Skeletal muscle satellite cell (primary cell): ENCODE data around the gene OR5M8.

Experiments used
- H3K27me3 ChIP-seq: 2 replicates; pipeline ENCODE4 v1.7.0; 2013; ENCODE audit warnings: low read length; ENCODE audit not compliant: control insufficient read depth, insufficient read depth
- H3K36me3 ChIP-seq: 2 replicates; pipeline ENCODE4 v1.7.0; 2013; ENCODE audit warnings: mild to moderate bottlenecking, control low read depth, low read length; ENCODE audit not compliant: insufficient read depth
- H3K4me1 ChIP-seq: 2 replicates; pipeline ENCODE4 v1.7.0; 2013; ENCODE audit warnings: low read length; ENCODE audit not compliant: control insufficient read depth, insufficient read depth
- H3K4me2 ChIP-seq: 2 replicates; pipeline ENCODE4 v1.7.0; 2013; ENCODE audit warnings: mild to moderate bottlenecking, low read length
- H3K4me3 ChIP-seq: 2 replicates; pipeline ENCODE4 v1.7.0; 2013; ENCODE audit warnings: low read length
- H3K9ac ChIP-seq: 2 replicates; pipeline ENCODE4 v1.7.0; 2013; ENCODE audit warnings: mild to moderate bottlenecking, low read depth, low read length, moderate library complexity
- H3K9me3 ChIP-seq: replicated peaks from 2 replicates; pipeline ENCODE4 v1.7.0; 2013; ENCODE audit warnings: mild to moderate bottlenecking, control low read depth, low read length

Gene OR5M8

DNA sequence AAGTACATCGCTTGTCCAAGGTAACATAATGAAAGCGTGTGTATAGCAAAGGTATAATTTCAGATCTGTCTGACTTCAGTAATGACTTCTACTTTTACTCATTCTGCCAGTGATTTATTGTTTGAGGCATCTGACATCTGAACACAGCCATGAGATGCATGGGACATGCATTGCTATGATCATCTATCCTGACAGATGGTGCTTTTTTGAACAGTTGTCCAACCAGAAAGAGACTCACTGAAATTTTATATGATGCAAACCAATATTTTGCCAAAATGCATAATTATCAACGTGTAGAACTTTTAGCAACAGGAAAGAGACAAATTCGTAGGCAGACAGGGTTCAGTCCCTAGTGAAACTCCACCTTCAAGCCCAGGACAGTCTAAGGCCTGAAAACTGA lies 37.6 kb downstream of the OR5M8 start:
- H3K9me3 ChIP-seq, result peaks cover 3% of the 10 kb centered on the region
- no peak overlapping the region for H3K4me3 ChIP-seq
- no peaks in the 10 kb centered on the region for H3K27me3 ChIP-seq
- no peaks in the 10 kb centered on the region for H3K36me3 ChIP-seq
- H3K4me2 ChIP-seq, result no peak overlapping the region
- no peak overlapping the region for H3K9ac ChIP-seq
- H3K4me1 ChIP-seq, result no peaks in the 10 kb centered on the region
